GM21529 (cell line): ENCODE measurements around the gene MRPL23.

Experiments used
- ATAC-seq: cut with Tn5 transposase; IDR thresholded peaks from one replicate; pipeline ENCODE4 v1.9.1; 2021; ENCODE audit not compliant: unreplicated experiment

Gene MRPL23

DNA sequence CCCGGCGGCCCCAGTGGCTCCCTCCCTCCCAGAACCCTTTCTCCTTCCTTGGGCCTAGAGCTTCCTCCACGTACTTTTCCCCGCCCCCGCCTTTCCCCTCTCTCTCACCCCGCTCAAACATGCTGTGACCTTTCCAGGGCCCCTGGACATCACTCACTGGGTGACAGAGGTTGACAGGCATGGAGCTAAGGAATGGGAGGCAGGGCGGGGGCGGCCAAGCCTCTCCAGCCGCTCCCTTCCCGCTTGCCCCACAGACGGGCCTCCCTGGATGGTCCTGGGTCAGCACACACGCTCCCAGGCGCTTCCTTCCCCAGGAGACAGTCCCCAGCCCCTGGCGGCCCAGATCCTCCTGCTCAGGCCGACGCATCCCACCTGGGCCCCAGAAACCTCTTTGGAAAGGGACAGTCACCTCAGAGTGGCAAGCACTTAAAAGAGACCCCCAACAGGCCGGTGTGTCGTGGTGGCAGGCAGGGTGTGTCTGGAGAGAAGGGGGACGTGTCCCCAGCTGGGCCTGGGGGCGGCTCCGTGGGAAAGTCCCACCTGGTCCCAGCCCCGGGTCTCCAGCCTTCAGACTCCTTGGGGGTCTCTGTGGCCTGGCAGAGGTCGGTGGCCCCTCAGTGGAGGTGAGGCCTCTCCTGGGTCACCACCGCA is 41.7 kb downstream of the MRPL23 start:
- no peak for ATAC-seq

DNA sequence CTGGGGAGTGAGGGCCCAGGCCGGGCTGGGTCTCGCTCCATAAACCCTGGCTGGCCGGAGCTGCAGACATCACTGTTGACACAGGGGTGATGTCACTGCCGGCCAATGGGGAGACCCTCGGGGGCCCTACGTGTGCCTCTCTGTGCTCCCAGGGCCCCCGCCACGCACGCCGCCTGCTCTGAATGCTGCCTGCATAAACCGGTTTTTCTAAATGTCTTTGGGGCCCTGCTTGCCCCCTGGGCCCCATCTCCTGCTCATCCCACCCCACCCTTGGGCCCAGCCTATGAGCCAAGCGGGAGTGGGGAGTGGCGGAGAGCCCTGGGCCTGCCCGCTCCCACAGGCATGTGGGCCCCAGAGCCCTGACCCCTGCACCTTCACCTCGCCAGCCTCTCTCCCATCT is 42.8 kb downstream of the MRPL23 start:
- no peak for ATAC-seq

DNA sequence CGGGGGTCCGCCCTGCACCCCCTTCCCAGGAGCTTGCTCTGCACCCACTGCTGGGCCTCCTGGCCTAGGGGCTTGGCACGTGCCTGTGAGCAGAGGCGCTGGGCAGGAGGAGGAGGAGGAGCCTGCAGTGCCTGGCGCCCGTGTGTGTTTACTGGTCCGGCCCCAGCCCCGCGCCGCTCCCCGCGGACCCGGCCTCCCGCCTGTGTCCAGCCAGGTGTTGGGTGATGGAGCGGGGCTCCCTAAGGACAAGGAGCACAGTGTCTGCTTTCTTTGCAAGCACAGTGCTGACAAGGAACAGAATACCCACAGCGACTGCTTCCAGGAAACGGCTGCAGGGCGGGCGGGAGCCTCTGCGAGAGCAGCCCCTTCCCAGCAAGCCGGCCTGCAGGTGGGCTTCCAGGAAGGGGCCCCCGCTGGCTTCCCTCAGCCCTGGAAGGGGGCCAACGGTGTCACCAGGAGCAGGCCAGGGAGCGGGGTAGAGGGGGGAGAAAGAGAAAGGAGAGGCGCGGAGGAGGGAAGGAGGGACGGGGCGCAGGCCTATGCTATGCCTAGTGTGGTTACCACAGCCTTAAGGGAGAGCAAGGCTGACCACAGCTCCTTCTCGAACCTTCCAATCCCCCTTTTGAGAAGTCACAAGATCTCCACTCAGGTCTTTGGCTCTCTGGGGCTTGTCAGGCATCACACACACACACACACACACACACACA is 43.9 kb downstream of the MRPL23 start:
- ATAC-seq = no peak

- ATAC-seq = no peak
Observed at GRCh38 chr11:1992111-1992510, 45.0 kb downstream of the MRPL23 start.

DNA sequence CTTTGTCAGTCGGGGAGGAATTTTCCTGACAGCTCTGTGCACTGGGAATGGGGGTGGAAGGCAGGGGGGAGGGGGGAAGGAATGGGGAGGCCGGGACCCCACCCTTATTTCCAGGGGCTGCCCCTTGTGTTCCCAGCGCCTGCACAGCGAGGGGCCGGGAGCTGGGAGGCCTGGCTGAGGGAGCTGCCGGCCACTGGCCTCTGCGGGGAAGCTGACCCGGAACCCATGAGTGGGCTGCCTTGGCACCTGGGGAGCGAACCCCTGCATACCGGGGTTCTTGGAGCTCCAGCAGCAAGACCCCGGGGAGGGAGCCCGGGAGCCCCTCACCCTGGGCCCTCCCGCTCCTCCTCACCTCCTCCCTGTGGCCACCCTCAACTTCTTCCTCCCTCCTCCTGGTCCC is 47.0 kb downstream of the MRPL23 start:
- ATAC-seq = no peak

DNA sequence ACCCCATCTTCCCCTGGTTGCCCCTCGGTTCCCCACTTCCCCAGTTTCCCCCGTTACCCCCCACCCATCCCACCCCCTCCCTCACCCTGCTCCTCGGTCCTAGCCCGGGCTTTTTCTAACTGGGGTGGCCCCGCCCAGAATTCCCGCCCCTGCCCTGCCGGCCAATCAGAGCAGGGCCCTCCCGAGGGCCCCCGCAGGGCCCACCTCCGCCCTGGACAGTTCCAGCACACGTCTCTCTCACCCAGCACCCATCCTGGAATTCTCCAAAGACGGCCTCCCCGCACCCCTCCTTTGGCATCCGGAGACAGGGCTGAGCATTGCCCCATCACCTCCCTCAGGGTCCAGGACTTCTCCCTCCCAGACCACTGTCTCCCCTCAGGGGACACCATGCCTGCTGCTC is 50.6 kb downstream of the MRPL23 start, which contains the start of gene H19:
TSS of gene H19 (minus strand) at position 88 of the 400 bp plus-strand sequence.
- no peak for ATAC-seq

DNA sequence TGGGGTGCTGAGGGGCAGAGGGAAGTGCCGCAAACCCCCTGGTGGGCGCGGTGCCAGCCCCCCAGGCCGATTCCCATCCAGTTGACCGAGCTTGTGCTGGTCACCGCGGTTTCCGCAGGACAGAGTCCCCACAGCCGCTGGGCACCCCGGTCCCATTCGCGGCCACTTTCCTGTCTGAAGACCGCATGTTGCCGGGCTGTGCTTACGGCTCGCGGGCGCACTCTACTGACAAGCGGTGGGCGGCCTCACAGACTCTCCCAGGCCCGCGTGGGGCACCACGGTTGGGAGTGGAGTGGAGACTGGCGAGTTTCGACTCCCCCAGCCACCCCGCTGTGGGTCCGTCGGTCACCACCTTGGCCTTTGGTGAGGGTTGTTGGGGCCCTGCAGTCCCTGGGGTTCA is 51.2 kb downstream of the MRPL23 start:
- no peak for ATAC-seq

GRCh38 chr11:1998861-1999260 is 51.7 kb downstream of the MRPL23 start:
- ATAC-seq = no peak

DNA sequence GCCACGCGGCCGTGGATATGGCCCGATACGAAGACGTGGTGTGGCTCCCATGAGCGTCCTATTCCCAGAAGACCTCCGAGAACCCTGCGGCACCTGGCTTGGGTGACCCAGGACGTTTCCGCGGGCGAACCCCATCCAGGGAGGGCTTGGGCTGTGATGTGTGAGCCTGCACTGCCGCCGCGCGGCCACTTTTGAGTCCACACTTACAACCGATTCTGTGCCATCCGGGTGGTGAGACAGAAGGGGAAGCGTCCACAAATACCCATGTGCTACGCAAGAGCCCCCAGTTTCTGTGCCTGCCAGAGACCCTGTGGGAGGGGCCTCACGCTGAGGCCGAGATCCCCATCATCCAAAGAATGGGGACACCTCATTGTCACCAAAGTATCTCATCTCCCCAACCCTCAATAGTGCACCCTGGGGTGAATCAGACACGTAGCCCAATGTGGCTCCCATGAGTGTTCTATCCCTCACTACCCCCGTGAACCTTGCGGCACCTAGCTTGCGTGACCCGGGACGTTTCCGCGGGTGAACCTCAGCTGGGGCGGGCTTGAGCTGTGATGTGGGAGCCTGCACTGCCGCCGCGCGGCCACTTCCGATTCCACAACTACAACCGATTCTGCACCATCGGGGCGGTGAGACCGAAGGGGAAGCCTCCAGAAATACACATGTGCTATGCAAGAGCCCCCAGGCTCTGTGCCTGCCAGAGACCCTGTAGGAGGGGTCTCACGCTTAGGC is 55.1 kb downstream of the MRPL23 start:
- ATAC-seq = no peak

DNA sequence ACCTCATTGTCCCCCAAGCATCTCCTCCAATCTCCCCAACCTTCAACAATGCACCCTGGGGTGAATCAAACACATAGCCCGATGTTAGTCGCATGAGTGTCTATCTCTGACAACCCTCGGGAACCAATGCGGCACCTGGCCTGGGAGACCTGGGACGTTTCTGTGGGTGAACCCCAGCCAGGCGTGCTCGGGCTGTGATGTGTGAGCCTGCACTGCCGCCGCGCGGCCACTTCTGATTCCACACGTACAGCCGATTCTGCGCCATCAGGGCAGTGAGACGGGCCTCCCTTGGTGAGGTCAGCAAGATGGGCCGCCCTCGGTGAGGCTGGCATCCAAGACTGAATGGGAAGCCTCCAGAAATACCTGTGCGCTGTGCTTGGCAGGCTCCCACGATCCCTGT is 55.7 kb downstream of the MRPL23 start:
- ATAC-seq = no peak

DNA sequence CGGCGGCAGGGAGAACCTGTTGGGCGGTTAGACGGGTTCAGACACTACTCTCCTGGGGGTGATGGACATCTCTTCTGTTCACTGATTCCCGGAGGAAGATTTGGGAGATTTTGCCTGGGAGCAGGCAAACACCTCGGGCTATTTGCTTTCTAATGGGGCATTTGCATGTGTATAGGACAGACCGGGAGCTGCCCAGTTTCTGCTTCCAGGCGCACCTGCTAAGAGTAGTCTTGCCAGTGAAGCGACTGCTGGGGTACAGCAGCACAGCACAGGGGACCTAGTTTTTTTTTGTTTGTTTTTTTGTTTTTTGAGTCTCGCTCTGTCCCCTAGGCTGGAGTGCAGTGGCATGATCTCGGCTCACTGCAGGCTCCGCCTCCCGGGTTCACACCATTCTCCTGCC is 57.3 kb downstream of the MRPL23 start:
- no peak for ATAC-seq
